ENCODE data around the gene NAP1L1. TPM values are rescaled to one million over a fixed set of nuclear protein-coding genes. Genes with fewer than 3 reads are reported as not detected.

NAP1L1 gene
- total RNA-seq, 4 donors from 2014 or later = 49.6 to 334 (median 79.7) TPM

DNA sequence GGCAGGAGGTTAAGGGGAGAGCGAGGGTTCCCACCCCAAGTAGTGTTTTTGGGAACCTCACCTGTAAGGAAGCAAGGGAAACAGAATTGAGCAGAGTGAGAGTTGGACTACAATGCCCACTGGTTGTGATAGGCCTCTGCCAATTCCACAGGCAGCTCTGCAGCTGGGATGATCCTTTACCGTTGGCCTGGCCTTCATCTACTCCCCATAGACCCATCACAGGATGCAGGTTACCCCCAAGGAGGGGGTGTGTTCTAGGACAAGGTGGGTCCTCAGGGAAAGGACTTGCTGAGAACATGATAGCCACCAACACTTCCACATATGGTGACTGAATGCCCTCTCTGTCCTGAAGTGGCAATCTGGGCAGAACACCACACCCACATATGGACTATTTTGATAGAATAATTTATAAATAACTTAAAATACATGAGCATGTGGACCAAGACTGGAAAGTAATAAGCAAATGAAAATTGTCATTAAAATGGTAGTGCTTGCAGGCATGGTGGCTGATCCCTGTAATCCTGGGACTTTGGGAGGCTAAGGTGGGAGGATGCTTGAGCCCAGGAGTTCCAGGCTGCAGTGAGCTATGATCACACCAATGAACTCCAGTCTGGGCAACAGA lies 61.3 kb downstream of the NAP1L1 start:
- DNase-seq = no peak
- Histone ChIP-seq H3K27me3 (no peaks in the 10 kb centered on the region), H3K27ac (no peak overlapping the region), H3K36me3 (no peaks in the 10 kb centered on the region), H3K4me1 (no peaks in the 10 kb centered on the region), H3K4me3 (no peak overlapping the region), H3K9me3 (no peaks in the 10 kb centered on the region)
- TF ChIP-seq, protein P1, sequence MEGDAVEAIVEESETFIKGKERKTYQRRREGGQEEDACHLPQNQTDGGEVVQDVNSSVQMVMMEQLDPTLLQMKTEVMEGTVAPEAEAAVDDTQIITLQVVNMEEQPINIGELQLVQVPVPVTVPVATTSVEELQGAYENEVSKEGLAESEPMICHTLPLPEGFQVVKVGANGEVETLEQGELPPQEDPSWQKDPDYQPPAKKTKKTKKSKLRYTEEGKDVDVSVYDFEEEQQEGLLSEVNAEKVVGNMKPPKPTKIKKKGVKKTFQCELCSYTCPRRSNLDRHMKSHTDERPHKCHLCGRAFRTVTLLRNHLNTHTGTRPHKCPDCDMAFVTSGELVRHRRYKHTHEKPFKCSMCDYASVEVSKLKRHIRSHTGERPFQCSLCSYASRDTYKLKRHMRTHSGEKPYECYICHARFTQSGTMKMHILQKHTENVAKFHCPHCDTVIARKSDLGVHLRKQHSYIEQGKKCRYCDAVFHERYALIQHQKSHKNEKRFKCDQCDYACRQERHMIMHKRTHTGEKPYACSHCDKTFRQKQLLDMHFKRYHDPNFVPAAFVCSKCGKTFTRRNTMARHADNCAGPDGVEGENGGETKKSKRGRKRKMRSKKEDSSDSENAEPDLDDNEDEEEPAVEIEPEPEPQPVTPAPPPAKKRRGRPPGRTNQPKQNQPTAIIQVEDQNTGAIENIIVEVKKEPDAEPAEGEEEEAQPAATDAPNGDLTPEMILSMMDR (IDR thresholded peaks at IDR 0.05) = no peak
- no peak for TF ChIP-seq POLR2A (IDR thresholded peaks at IDR 0.05)

DNA sequence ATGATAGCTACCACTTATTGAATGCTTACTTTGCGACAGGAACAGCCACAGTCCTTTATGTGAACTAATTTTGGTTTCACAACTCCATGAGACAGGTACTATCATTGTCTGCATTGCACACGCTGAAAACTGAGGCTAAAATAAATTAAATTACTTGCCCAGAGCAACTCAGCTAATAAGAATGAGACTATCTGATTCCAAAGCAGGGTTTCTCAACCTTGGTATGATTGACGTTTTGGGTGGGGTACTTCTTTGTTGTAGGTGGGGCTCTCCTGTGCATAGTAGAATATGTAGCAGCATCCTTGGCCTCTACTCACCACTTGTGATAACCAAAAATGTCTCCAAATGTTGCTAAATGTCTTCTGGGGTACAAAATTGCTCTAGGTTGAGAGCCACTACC lies 62.0 kb downstream of the NAP1L1 start:
- DNase-seq = no peak
- H3K27ac ChIP-seq = peak overlapping the region in 1 of 4 donors; percentile 43
- H3K27me3 ChIP-seq = no peaks in the 10 kb centered on the region
- H3K9me3 ChIP-seq = no peaks in the 10 kb centered on the region
- H3K36me3 ChIP-seq = no peaks in the 10 kb centered on the region
- no peak overlapping the region for H3K4me3 ChIP-seq
- no peaks in the 10 kb centered on the region for H3K4me1 ChIP-seq
- TF ChIP-seq, protein P1 (IDR thresholded peaks at IDR 0.05) = no peak
- no peak for TF ChIP-seq POLR2A (IDR thresholded peaks at IDR 0.05)

DNA sequence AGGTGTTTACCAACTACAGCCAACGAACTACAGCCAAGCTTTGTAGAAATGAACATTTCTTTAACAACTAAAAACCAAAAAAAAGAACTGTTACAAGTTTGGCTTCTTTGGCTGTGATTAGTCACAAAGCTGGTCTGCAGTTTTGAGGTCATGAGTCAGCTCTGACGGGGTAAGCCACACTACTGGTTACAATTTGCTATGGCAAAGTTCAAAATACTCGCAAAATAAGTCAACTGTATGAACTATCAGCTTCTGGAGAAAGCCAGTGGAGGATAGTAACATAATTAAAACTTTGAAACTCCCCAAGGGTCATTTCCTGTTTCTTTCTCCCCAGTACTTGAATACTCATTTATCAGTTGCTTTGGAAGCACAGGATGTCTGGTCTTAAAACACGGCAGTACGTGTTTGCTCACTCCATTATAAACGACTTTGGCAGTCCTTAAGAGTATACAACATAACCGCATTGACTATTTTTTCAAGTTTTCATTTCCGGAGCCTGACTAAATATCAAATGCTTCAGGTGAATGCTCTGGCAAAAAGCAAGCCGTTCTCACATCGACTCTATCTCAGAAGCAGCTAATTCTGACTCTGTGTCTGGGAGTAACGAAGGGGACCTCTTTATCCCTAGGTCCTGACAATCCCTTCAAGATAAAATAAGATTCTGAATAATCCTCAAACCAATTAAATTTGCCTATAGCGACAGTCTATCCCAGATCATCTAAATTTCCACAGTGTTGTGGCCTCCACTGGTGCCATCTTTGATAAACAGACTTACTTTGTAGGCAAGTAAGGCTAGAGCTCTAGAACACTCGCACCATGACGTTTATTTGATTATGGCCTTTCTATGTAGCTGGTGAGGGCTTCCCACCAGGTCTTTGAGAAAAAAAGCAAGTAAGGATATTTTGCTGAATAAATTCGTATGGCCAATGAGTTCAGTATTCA lies 63.5 kb downstream of the NAP1L1 start:
- TF ChIP-seq, protein P1 (IDR thresholded peaks at IDR 0.05) = no peak
- TF ChIP-seq POLR2A (IDR thresholded peaks at IDR 0.05) = no peak
- DNase-seq = peak in 1 of 3 donors; percentile 58
- H3K9me3 ChIP-seq = no peaks in the 10 kb centered on the region
- H3K4me1 ChIP-seq = no peaks in the 10 kb centered on the region
- H3K36me3 ChIP-seq = no peaks in the 10 kb centered on the region
- H3K27me3 ChIP-seq = no peaks in the 10 kb centered on the region
- peak overlapping the region; percentile 53 to 77 (median 67) for H3K27ac ChIP-seq
- no peak overlapping the region for H3K4me3 ChIP-seq

DNA sequence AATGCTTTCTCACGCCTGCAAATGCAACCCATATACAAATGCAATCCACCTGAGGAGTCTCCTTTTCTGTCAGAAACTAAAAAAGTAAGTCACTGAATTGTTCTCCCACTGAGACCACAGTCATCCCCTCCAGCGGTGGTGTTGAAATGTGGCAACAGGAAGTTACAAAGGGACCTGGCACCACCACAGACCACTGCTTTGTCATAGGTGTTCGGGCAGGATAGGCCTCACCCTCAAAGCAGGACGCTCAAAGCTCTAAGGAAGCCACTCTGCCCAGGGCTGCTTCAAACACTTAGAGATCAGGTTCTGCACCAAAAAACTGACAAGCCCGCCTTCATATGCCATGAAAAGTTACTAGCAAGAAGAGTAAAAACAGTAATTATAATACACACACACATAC lies 64.2 kb downstream of the NAP1L1 start:
- Histone ChIP-seq H3K27ac (peak overlapping the region; percentile 53 to 77 (median 67)), H3K9me3 (no peaks in the 10 kb centered on the region), H3K36me3 (no peaks in the 10 kb centered on the region), H3K27me3 (no peaks in the 10 kb centered on the region), H3K4me3 (no peak overlapping the region), H3K4me1 (no peaks in the 10 kb centered on the region)
- peak in 2 of 3 donors; percentile 47 to 82 for DNase-seq
- TF ChIP-seq, protein P1 (IDR thresholded peaks at IDR 0.05) = no peak
- no peak for TF ChIP-seq POLR2A (IDR thresholded peaks at IDR 0.05)

DNA sequence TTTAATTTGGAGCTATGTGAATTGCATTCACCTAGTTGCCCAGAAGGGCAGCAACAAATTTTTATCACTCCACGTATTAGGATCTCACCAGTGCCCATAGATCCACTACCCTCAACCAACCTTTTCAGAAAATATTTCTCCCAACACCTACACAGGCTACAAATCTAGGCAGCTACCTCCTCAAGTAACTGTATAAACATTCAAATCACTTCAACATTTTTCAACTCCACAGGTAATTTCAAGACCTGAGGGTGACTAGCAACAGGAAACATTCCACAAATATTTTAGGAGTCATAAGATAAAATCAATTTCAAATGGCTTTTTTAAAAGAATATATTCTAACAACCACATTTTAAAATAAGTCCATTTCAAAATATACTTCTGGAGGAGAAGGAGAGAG lies 65.8 kb downstream of the NAP1L1 start:
- TF ChIP-seq POLR2A (IDR thresholded peaks at IDR 0.05) = no peak
- TF ChIP-seq, protein P1 (IDR thresholded peaks at IDR 0.05) = no peak
- Histone ChIP-seq H3K4me1 (no peaks in the 10 kb centered on the region), H3K36me3 (no peaks in the 10 kb centered on the region), H3K27ac (no peak overlapping the region), H3K4me3 (no peak overlapping the region), H3K9me3 (no peaks in the 10 kb centered on the region), H3K27me3 (no peaks in the 10 kb centered on the region)
- DNase-seq = no peak

Measured in Peyer's patch (tissue), 4 donors.